ENCODE results near the gene PIK3IP1.

Gene PIK3IP1

GRCh38 chr22:31278626-31279326 is 13.5 kb downstream of the PIK3IP1 start:
- DNase-seq (ENCODE audit: low read depth, low spot score): no peak

GRCh38 chr22:31278151-31278621 is 14.1 kb downstream of the PIK3IP1 start:
- DNase-seq (ENCODE audit: low read depth, low spot score): no peak

- no peak for DNase-seq (ENCODE audit: low read depth, low spot score)
Observed at GRCh38 chr22:31277741-31278140, 14.5 kb downstream of the PIK3IP1 start.

GRCh38 chr22:31276426-31277167 is 15.7 kb downstream of the PIK3IP1 start:
- no peak for DNase-seq (ENCODE audit: low read depth, low spot score)

- DNase-seq (ENCODE audit: low read depth, low spot score): no peak
Observed at GRCh38 chr22:31275576-31275975, 16.7 kb downstream of the PIK3IP1 start.

GRCh38 chr22:31275018-31275417 is 17.3 kb downstream of the PIK3IP1 start:
- no peak for DNase-seq (ENCODE audit: low read depth, low spot score)

GRCh38 chr22:31274017-31274416 is 18.3 kb downstream of the PIK3IP1 start:
- no peak for DNase-seq (ENCODE audit: low read depth, low spot score)

GRCh38 chr22:31272522-31273446 is 19.5 kb downstream of the PIK3IP1 start:
- no peak for DNase-seq (ENCODE audit: low read depth, low spot score)

GRCh38 chr22:31271485-31271884 is 20.8 kb downstream of the PIK3IP1 start:
- no peak for DNase-seq (ENCODE audit: low read depth, low spot score)

GRCh38 chr22:31271026-31271425 is 21.3 kb downstream of the PIK3IP1 start:
- DNase-seq (ENCODE audit: low read depth, low spot score): no peak

- no peak for DNase-seq (ENCODE audit: low read depth, low spot score)
Observed at GRCh38 chr22:31269892-31270579, 22.3 kb downstream of the PIK3IP1 start.

- DNase-seq (ENCODE audit: low read depth, low spot score): no peak
Observed at GRCh38 chr22:31268281-31268680, 24.0 kb downstream of the PIK3IP1 start.

- no peak for DNase-seq (ENCODE audit: low read depth, low spot score)
Observed at GRCh38 chr22:31263896-31264640, 28.2 kb downstream of the PIK3IP1 start.

- no peak for DNase-seq (ENCODE audit: low read depth, low spot score)
Observed at GRCh38 chr22:31262312-31263133, 29.8 kb downstream of the PIK3IP1 start.

GRCh38 chr22:31260474-31260856 is 31.8 kb downstream of the PIK3IP1 start:
- DNase-seq (ENCODE audit: low read depth, low spot score): no peak

GRCh38 chr22:31259798-31260473 is 32.4 kb downstream of the PIK3IP1 start:
- no peak for DNase-seq (ENCODE audit: low read depth, low spot score)

GRCh38 chr22:31253949-31254348 is 38.3 kb downstream of the PIK3IP1 start:
- DNase-seq (ENCODE audit: low read depth, low spot score): no peak

- no peak for DNase-seq (ENCODE audit: low read depth, low spot score)
Observed at GRCh38 chr22:31250740-31251600, 41.3 kb downstream of the PIK3IP1 start.

Measured in smooth muscle cell of the brain vasculature (primary cell).